HG02885 (cell line): Measurements from ENCODE around the gene LYRM1.

Source experiments
- ATAC-seq: cut with Tn5 transposase; IDR thresholded peaks from one replicate; pipeline ENCODE4 v1.9.1; 2021; ENCODE audit warnings: mild to moderate bottlenecking; ENCODE audit not compliant: unreplicated experiment, poor library complexity

The LYRM1 gene

DNA sequence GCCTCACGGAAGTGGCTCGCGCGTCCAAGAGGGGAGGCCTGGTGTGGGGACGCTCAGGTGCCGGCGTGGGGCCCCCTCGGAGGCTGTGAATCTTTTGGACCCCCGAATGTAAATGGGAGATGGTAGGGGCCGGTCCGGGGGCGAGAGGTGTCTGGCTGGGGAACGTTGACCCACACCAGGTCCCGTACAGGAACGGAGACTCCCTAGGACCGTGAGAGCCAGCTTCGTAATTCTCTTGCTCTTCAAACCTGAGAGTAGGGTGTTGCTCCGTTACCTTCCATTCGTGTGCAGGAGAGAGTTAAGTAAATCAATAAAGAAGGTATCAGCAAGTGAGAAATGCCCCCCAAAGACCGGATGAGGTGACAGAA is 481 bp downstream of the LYRM1 start:
- peak; percentile 6 for ATAC-seq

GRCh38 chr16:20901436-20902112 is 1.0 kb downstream of the LYRM1 start:
- no peak for ATAC-seq

GRCh38 chr16:20902426-20902825 is 1.9 kb downstream of the LYRM1 start:
- no peak for ATAC-seq

- ATAC-seq: no peak
Observed at GRCh38 chr16:20903116-20903898, 2.7 kb downstream of the LYRM1 start.

DNA sequence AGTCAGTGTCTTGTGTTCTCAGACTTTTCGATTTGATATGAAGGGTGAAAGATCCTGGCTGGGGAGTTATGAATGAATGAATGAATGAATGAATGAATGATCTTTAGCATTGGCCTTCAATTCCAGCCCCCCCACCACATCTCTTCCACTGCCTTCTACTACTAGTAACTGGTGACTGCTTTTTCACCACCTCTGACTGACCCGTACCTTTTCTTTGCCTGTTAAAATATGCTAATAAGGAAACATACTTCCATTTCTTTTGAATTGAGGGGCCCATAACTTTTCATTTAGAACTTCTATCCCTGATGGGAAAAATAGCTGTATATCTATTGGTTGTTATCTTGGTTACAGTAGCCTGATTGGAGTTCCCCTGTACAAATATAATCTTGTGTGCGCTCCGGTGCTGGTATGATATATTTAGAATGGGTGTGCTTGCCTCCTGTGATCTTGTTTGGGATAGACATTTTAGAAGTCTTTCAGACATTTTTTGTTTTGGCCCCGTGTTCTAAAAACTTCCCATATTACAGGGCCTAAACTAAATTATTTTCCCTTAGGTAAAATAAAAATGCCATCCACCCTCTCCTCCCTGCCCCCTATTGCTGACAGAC is 3.4 kb downstream of the LYRM1 start:
- ATAC-seq: no peak

DNA sequence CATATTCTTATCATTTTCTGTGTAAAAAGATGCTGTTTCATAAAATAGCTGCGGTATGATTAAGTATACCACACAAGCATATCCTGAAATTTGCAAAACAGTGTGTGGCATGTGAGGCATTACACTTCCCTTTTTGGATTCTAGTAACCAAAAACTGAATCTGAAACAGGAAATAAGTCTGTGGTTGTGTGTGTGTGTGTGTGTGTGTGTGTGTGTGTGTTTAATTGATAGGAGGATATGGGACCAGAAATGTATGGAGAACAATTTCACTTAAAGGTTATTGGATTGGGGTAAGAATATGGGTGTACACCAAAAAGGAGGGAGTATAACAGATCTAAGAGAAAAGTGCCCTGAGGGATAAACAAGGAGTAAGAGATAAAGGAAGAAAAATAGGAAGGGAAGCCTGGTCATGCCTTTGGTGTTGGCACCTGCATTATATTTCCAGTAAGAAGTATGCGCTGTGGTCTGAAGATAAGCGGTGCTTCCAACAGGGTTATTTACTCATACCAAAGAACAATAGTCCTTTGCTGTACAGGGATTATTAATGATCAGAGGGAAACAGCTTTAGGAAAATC is 4.0 kb downstream of the LYRM1 start:
- no peak for ATAC-seq

DNA sequence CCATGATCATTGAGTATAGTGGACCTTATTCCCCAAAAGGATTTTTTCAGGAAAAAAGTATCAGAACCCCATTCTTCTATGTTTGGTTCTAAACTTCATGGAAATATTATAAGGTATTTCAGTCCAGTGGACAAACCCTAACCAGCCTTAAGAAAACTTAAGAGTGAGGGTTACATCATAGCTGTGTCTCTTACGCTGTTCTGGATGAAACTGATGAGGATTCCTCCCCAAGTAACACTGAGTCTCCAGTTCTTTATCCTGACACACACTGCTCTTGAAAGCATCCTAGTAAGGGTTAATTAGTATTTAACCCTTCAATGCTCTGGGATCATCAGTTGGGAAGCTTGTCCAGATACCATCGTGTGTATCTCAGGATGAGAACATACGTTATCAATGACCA is 5.0 kb downstream of the LYRM1 start:
- ATAC-seq: no peak

DNA sequence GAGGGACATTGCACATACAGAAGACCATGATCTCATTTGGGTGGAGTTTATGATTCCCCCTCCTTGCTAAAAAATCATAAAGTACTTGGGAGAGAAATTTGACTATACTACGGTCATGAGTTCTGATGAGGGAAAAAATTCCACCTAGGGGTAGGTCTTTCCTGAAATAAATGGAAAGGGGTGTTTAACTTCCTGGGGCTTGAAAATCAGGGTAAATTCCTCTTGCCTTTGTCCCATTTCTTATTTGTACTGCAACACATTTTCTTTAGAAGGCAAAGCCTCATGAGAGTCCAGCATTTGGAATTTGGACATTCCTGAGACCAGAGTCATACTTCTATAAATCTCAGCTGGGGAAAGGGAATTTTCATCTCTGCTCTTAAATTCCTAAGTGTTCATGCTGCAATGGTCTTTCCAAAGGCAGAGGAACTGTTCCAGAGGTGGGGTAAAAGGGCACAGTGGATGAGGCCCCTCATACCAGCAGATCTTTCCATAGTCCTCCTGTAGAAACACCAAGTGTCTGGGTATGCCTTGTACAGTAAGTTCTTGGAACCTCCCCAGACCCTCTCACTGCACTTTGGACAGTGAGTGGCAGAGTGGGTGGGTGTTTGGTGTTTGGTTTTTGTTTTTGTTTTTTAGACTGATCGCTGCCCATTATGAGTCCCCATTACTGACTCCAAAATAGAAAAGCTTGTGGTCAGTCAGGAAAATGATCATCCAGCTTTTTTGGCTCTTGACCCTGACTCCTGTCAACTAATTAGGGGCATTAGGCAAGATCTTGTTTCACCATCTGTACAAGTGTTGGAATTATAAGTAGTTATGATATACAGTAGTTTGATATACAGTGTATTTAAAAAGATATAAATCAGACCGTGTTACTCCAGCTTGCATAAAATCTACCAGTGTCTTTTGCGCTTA is 6.0 kb downstream of the LYRM1 start:
- no peak for ATAC-seq

DNA sequence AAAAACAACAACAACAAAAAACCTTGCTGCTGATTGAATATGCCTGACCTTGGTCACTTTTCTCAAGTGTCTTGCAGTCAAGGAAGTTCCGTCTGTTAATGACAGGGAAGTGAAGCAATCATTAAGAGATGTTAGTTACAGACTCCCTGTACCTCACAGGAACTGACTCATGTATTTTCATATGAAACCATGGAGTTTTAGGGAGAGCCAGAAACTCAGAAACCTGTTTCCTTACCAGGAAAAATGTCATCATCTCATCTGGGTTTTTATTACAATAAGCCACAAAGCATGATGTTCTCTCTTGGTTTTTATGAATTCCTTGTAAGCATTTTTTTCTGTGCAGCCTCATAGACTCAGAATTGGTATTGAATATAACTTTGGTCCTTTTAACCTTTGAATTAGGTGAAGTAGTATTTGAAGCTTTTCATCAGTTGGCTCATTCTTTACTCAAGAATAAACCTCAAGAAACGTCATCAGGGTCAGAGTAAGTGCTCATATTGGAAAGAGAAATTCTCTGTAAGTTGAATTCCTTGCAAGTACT is 10.3 kb downstream of the LYRM1 start:
- ATAC-seq: no peak

GRCh38 chr16:20911361-20911760 is 10.8 kb downstream of the LYRM1 start:
- ATAC-seq: no peak

GRCh38 chr16:20916289-20916688 is 15.7 kb downstream of the LYRM1 start:
- ATAC-seq: no peak

- no peak for ATAC-seq
Observed at GRCh38 chr16:20916942-20917341, 16.4 kb downstream of the LYRM1 start.

- no peak for ATAC-seq
Observed at GRCh38 chr16:20918486-20919239, 18.1 kb downstream of the LYRM1 start.

DNA sequence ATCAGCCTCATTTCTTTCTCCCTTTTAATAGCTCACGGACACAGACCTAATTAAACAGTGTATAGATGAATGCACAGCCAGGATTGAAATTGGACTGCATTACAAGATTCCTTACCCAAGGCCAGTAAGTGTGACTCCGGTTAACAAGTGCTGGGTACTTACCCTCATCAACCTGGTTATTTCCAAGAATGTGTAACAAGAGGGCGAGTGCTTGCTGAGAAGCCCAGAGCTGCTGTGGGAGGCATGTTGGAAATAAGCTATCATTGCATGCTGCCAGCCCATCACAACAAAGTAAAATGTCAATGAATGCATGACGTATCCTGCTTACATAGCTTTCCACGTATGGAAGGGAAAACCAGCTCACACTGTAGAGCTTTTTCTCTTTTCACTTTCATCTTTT is 19.5 kb downstream of the LYRM1 start:
- no peak for ATAC-seq

DNA sequence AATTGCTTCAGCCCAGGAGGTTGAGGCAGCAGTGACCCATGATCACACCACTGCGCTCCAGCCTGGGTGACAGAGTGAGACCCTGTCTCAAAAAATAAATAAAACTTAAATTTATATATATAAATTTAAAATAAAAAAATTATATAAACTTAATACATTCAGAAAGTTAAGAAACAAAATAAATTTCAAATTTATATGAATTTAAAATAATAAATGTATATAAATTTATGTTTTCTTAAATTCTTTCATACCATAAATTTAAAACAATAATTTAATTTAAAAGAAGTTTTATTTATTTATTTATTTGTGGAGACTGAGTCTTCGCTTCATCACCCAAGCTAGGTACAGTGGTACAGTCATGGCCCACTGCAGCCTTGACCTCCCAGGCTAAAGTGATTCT is 20.2 kb downstream of the LYRM1 start:
- no peak for ATAC-seq

GRCh38 chr16:20923876-20924275 is 23.3 kb downstream of the LYRM1 start:
- no peak for ATAC-seq

DNA sequence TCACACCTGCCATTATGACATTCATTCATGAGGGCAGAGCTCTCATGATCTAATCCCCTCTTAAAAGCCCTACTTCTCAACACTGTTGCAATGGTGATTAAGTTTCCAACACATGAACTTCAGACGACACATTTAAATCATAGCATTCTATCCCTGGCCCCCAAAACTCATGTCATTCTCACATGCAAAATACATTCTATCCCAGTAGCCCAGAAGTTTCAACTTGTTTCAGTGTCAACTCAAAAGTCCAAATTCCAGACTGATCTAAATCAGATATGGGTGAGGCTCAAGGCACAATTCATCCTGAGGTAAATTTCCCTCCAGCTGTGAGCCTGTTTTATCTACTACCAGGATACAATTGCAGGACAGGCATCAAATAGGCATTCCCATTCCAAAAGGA is 25.2 kb downstream of the LYRM1 start:
- no peak for ATAC-seq

- ATAC-seq: no peak
Observed at GRCh38 chr16:20928774-20929411, 28.3 kb downstream of the LYRM1 start.
